Astrocyte of the spinal cord (primary cell): ENCODE measurements around the gene GPA33.

Experiments used
- DNase-seq: peaks from one replicate; pipeline ENCODE4 v3.0.0; 2011; ENCODE audit warnings: low read depth, low spot score
- H3K4me3 ChIP-seq: 2 replicates; pipeline ENCODE4 v1.5.1; 2011; ENCODE audit warnings: low read depth, mild to moderate bottlenecking, low read length, moderate library complexity
- CTCF ChIP-seq: IDR thresholded peaks from 2 replicates; pipeline ENCODE4 v1.5.1; 2012; ENCODE audit warnings: low read depth, mild to moderate bottlenecking, low read length, inconsistent platforms
- in situ Hi-C: cut with HindIII; loops from 2 replicates; pipeline ENCODE4 v1.10.0; 2017; ENCODE audit warnings: low sequenced_read_pairs

GPA33 gene, protein sequence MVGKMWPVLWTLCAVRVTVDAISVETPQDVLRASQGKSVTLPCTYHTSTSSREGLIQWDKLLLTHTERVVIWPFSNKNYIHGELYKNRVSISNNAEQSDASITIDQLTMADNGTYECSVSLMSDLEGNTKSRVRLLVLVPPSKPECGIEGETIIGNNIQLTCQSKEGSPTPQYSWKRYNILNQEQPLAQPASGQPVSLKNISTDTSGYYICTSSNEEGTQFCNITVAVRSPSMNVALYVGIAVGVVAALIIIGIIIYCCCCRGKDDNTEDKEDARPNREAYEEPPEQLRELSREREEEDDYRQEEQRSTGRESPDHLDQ

DNA sequence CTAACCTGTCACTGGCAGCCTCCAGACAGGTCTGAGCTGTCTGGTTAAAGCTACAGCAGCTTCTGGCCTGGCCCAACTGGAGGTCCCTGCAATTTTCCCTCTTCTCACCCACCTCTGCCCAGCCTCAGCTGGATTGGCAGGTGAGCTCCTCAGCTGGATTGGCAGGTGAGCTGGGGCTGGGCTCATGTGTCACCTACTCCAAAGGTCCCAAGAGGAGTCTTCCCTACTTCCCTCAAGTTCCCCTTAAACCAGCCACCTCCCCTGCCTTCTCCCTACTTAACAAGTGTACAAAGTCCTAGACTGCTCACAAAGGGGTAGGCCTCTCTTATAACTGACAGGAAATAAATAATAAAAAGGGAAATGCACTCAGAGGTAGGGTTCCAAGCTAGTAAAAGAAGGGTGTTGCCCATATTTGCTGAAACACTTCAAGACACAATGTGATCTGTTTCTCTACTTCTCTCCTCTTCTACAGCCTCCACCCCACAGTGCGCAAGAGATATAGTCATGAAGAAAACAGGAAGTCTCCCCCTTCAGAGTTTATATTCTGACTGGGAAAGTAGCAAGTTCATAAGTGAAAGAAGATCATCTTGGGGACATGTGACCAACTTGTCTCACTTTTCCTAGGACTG, at the start of gene GPA33:
Gene GPA33 (minus strand): TSS at position 64 of the 629 bp plus-strand sequence. CDS start 90 bp downstream, outside the sequence.
- in situ Hi-C loops, result no loop called here
- no peak within 1 kb of the TSS for H3K4me3 ChIP-seq
- DNase-seq, result no peak

DNA sequence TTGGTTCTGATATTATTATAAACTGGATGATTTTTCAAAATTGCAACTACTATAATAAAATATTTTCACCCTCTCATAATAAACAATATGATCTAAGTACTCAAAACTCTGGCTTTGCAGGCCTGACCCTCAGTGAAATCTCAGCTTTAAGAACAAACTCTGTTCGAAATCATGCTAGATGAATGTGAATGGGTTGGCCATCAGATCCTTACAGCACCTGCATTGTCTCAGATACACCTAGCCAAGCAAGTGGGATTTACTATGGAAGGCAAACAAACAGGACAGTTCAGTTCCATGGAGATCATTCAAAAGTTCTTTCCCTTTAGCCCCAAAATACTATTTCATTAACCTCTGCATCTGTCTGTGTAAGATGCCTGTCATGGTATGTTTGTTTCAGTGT, 48.5 kb upstream of the GPA33 start:
- no peak for DNase-seq
- no peak for TF ChIP-seq CTCF
- in situ Hi-C loops, result no loop called here
- H3K4me3 ChIP-seq, result no peak overlapping the region

More for the DNA sequence above, at the start of gene GPA33:
- no peak for TF ChIP-seq CTCF

DNA sequence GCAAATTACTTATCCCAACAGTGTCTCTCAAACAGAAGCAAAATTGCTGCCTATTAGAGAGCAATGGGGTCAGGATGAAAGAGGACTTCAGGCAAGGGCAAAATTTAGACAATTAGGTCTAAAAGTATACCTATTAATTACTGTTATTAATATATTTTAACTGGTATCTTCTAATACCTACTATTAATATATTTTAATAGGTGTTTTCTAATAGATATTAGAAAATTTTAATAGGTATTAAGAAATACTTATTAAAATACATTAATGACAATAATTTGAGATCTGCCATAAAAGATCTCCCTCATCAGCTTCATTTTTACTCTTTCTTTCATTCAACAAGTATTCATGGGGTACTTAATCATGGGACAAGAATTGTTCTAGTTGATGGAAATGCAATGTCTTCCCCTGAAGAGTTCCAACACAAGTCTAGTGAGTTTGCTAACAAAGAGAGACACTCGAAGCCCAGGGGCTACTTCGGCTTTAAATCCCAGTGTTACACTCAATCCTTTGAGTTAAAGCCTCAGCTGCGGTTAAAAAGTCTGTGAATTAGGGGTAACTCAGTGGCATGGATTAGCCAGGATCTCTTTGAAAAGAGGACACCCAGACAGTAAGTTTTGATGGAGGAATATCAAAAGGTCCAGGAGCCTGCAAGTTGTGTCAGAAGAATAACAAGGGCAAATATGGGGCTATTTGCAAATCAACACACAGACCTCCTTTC, 47.8 kb upstream of the GPA33 start:
- TF ChIP-seq CTCF, result no peak
- DNase-seq, result no peak
- H3K4me3 ChIP-seq, result no peak overlapping the region
- in situ Hi-C loops, result no loop called here

DNA sequence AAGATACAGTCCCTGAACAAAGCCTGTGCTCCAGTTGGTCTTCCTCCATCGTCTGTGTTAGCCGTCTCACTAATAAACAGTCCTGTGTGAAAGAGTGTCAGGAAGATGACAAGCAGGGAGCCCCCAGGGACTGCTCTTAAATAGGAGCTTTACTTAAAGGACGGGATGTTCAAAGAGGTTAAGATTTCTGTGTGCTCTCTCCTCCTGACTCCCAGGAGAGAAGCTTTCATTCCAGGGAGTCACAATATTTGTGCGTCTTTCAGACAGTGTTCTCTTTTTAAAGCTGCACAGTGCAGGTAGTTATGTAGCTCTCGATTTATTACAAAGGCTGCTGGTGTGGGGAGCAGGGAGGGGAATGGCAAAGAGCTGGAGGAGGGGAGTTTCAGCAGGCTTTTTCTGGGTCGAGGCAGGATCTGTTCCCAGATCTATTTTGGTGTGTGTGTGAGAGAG, 47.2 kb upstream of the GPA33 start:
- no peak for TF ChIP-seq CTCF
- in situ Hi-C loops, result no loop called here
- no peak overlapping the region for H3K4me3 ChIP-seq
- no peak for DNase-seq

DNA sequence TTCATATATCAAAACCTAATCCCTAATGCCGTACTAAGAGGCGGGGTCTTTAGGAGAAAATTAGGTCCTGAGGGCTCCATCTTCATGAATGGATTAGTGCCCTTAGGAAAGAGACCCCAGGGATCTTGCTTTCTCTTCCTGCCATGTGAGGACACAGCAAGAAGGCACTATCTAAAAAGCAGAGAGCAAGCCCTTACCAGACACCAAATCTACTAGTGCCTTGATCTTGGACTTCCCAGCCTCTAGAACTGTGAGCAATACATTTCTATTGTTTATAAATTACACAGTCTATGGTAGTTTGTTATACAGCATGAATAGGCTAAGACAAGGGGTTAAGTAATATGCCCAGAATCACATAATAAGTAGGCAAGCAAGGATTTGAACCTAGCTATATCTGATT, 46.6 kb upstream of the GPA33 start:
- in situ Hi-C loops, result no loop called here
- DNase-seq, result no peak
- H3K4me3 ChIP-seq, result no peak overlapping the region
- no peak for TF ChIP-seq CTCF

GRCh38 chr1:167136191-167136614, 46.0 kb upstream of the GPA33 start:
- no peak overlapping the region for H3K4me3 ChIP-seq
- no peak for TF ChIP-seq CTCF
- peak; percentile 90 for DNase-seq
- in situ Hi-C loops, result no loop called here
